Glomerular endothelial cell (primary cell): ENCODE measurements around the gene PRSS57. TPM values are rescaled to one million over a fixed set of nuclear protein-coding genes. Genes with fewer than 3 reads are reported as not detected.
"Not testable (repeated sequence)": the region's sequence is repeated elsewhere in the genome, so short reads cannot be mapped to it uniquely, and the experiment has no call there.

Experiments
- DNase-seq: peaks from one replicate; pipeline ENCODE4 v3.0.0-alpha.2; 2011; ENCODE audit warnings: low read depth, low spot score; ENCODE audit errors: extremely low read depth
- total RNA-seq: library from RNA; depleted of rRNA; stranded (reverse); fragments of >200 nt; gene quantifications from 2 replicates; pipeline ENCODE4 v1.2.3, GENCODE V29; 2015

The PRSS57 gene
- total RNA-seq, 1 donor from 2014 or later, result not detected

- DNase-seq, result no peak
Observed at GRCh38 chr19:676007-676338, 19.3 kb downstream of the PRSS57 start.

- no peak for DNase-seq
Observed at GRCh38 chr19:674282-675151, 20.7 kb downstream of the PRSS57 start.

GRCh38 chr19:670609-671075 is 24.6 kb downstream of the PRSS57 start:
- DNase-seq, result no peak

- DNase-seq, result not testable (repeated sequence)
Observed at GRCh38 chr19:668675-669434, 26.4 kb downstream of the PRSS57 start.

GRCh38 chr19:666985-667573 is 28.2 kb downstream of the PRSS57 start:
- DNase-seq, result not testable (repeated sequence)

GRCh38 chr19:664913-665443 is 30.3 kb downstream of the PRSS57 start:
- DNase-seq, result no peak

- DNase-seq, result no peak
Observed at GRCh38 chr19:663682-664117, 31.6 kb downstream of the PRSS57 start.

GRCh38 chr19:662962-663681 is 32.1 kb downstream of the PRSS57 start, which contains the start of gene RNF126:
Gene RNF126 (minus strand): TSS chr19:663214. CDS start chr19:663121, 93 bp downstream.
- no peak for DNase-seq

GRCh38 chr19:662207-662961 is 32.9 kb downstream of the PRSS57 start:
- no peak for DNase-seq

GRCh38 chr19:661427-662196 is 33.6 kb downstream of the PRSS57 start:
- no peak for DNase-seq

GRCh38 chr19:660793-661426 is 34.3 kb downstream of the PRSS57 start:
- DNase-seq, result no peak

GRCh38 chr19:658916-659839 is 36.1 kb downstream of the PRSS57 start:
- no peak for DNase-seq

- no peak for DNase-seq
Observed at GRCh38 chr19:658059-658839, 37.0 kb downstream of the PRSS57 start.

- DNase-seq, result no peak
Observed at GRCh38 chr19:657611-658010, 37.6 kb downstream of the PRSS57 start.

GRCh38 chr19:656751-657559 is 38.3 kb downstream of the PRSS57 start:
- DNase-seq, result no peak

GRCh38 chr19:655691-656090 is 39.6 kb downstream of the PRSS57 start:
- no peak for DNase-seq
